Activated T-cell treated with anti-CD3 and anti-CD28 coated beads, Interleukin-2, amount 50 U/mL, for 4 hours (primary cell): ENCODE measurements around the gene SH3GLB2. TPM values are rescaled to one million over a fixed set of nuclear protein-coding genes. Genes with fewer than 3 reads are reported as not detected.

Experiments
- total RNA-seq, 3 donors: library from RNA; stranded (reverse); gene quantifications; one replicate each; pipeline ENCODE4 v1.2.1, GENCODE V29; 2021

SH3GLB2 gene
- total RNA-seq, 3 donors from 2014 or later, result 37.5 to 43.2 (median 40.9) TPM

Other genes starting within 250 kb of the SH3GLB2 start
- gene TBC1D13, start 241.1 kb downstream of the SH3GLB2 start, total RNA-seq, result 10 to 100 TPM; 23.7 to 26.9 (median 24.6) TPM
- gene ENDOG, start 209.8 kb downstream of the SH3GLB2 start, total RNA-seq, result 10 to 100 TPM; 22.6 to 28.5 (median 26.4) TPM
- 100 to 1,000 TPM; 228 to 233 (median 233) TPM for gene SPOUT1, start 198.5 kb downstream of the SH3GLB2 start, total RNA-seq
- 1 to 10 TPM; 4.7 to 5.6 (median 4.8) TPM for gene KYAT1, start 146.4 kb downstream of the SH3GLB2 start, total RNA-seq
- gene LRRC8A, start 146.2 kb downstream of the SH3GLB2 start, total RNA-seq, result 10 to 100 TPM; 22.6 to 24.0 (median 23.6) TPM
- under 1 TPM in 1 of 3 donors, not detected in 2; 0.20 TPM for gene PHYHD1, start 107.3 kb downstream of the SH3GLB2 start, total RNA-seq
- 10 to 100 TPM; 14.4 to 15.8 (median 15.2) TPM for gene DOLK, start 80.7 kb downstream of the SH3GLB2 start, total RNA-seq
- gene NUP188, start 80.6 kb downstream of the SH3GLB2 start, total RNA-seq, result 100 to 1,000 TPM; 166 to 183 (median 167) TPM
- 10 to 100 TPM; 42.4 to 50.9 (median 46.6) TPM for gene MIGA2, start 8.3 kb upstream of the SH3GLB2 start, total RNA-seq
- 10 to 100 TPM; 27.5 to 30.5 (median 30.3) TPM for gene DOLPP1, start 52.8 kb upstream of the SH3GLB2 start, total RNA-seq
- gene CRAT, start 82.5 kb upstream of the SH3GLB2 start, total RNA-seq, result 1 to 10 TPM; 3.4 to 5.2 (median 5.2) TPM
- 10 to 100 TPM; 80.7 to 90.2 (median 89.9) TPM for gene PTPA, start 83.1 kb upstream of the SH3GLB2 start, total RNA-seq
- 1 to 10 TPM; 1.6 to 1.9 (median 1.8) TPM for gene IER5L, start 149.9 kb upstream of the SH3GLB2 start, total RNA-seq